NCI-H446 (cell line): Measurements from ENCODE around the gene KIAA1217.

Experiments used
- DNase-seq, 2 experiments: peaks; one replicate each; lab custom pipeline; 2025; lab: John Stamatoyannopoulos, UW

KIAA1217 gene

GRCh38 chr10:24406809-24407483, 198.0 kb downstream of the KIAA1217 start:
- DNase-seq, result no peak

DNA sequence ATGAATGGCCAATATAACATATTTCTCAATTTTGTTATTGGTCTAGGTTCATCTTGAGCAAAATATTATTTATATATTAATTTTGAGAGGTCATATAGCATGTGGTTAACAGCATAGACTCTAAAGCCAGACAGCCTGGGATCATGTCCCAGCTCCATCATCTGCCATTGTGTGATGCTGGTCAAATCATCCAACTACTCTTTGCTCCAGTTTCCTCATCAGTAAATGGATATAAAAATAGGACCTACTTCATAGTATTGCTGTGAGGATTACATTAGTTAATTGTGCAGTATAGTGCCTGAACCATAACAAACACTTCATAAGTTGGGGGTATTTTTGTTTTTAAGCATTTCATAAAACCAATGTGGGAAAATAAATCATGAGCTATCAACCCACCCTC, 199.0 kb downstream of the KIAA1217 start:
- DNase-seq, result no peak

DNA sequence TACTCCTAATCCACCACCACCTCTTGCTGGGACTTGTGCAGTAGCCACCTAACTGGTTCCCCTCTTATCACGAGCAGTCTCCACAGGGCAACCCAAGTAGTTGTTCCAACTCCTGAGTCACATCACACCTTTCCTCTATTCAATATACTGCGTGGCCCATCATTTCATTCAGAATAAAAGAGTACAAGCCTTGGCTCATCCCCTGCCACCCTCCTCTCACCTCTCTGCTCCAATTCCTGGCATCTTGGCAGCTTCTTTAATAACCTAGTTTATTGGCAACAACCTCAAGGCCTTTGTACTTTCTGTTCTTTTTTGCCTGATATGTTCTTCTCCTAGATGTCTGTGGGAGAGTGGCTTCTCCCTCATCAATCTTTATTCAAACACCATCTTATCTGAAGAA, 199.4 kb downstream of the KIAA1217 start:
- DNase-seq, result no peak

- DNase-seq, result no peak
Observed at GRCh38 chr10:24414597-24414996, 205.7 kb downstream of the KIAA1217 start.

DNA sequence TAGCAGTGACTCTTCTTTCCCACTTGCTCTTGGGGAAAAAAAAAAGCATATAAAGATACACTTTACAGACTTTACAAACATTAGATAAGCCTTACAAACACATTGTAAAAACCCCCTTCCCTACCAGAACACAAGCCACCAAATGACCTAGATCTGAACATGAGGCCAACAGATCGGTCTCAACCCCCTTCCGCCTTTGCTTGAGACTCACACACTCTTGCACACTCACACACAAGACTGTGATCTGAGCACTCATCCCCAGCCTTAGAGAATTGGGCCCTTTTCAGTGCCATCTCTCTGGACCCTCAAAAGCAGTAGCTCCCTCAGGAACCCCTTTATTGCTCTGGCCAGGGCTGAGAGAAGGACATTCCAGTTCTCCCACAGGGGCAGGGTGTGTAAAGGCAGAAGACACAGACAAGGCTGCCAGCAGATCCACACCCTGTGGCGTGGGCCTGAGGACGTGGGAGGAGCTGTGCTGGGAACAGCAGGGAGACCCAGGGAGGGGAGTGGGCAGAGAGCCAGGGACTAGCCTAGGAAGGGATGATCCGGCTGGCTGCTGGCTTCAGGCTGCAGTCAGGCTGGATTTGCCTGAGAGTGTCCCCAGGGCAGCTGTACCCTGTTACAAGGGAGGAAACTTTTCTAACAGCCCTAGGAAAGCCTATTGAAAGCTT, 206.7 kb downstream of the KIAA1217 start:
- no peak for DNase-seq

DNA sequence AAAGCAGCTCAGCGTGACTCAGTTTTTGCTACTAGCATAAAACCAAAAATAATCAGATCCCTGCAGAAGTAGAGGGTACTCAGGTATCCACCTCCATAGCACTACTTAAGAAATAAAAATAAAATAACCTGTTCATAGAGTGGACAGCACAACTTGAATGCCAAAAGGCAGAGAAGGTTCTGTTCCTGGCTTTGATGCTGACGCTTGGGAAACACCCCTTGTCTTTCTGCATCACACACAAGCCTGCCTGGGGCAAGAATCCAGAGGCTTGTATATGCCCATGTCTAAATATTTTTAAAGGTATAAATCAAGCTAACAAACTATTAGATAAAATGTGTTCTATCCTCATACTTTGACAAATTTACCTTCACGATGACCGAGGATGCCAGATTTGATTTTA, 207.3 kb downstream of the KIAA1217 start:
- no peak for DNase-seq

DNA sequence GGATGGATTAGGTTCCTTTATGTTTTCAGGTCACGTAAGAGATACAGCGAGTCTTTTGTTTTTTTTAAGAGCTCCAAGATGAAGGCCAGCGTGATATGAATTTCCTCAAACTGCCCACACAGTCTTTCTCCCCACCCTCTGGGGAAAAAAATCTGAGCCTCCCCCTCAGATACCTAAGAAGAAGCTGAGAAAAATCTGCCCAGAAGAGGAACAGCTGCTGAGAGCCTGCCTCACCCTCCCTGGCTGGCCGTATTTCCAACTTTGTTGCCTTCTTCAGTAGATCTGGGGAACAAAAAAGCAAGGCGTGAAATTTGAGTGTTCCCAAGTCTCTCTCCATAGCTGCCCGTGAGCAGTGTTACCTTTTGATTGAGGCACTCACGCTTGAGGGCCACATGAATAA, 208.1 kb downstream of the KIAA1217 start:
- DNase-seq, result no peak

DNA sequence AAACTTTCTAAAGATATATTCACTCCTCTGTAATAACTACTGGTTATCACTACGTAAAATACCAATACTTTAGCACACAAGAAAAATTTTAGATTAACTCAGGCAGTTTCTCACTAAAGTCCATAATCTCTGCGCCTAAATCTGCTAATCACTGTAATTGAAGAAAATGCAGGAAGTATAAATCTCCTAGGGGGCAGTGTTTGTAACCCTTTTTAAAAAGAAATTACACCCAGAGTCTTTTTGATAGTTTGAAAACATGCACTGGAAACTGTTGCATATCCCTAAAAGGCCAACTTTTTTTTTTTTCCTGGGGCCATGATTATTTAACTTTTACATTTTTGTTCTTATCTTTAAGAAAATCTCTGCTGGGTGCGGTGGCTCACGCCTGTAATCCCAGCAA, 209.6 kb downstream of the KIAA1217 start:
- no peak for DNase-seq

- DNase-seq, result no peak
Observed at GRCh38 chr10:24419066-24419465, 210.1 kb downstream of the KIAA1217 start.

DNA sequence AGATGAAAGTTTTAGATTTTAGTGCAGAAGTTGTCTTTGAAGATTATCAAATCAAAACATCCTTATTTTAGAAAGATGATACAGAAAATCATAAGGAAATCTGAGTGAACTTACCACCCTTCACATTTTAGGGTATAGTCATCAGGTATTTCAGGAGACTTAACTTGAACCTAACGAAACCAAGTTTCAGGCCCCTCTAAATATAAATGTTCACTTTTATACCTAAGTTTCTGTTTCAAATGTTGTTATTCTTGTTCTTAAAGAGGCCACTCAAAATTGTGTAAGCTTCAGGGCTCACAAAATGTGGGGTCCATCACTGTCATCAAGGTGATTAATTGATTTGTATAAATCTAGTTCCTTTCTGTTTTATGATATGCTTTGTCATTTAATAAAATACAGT, 216.2 kb downstream of the KIAA1217 start:
- DNase-seq, result no peak

- DNase-seq, result no peak
Observed at GRCh38 chr10:24427678-24428409, 218.9 kb downstream of the KIAA1217 start.

DNA sequence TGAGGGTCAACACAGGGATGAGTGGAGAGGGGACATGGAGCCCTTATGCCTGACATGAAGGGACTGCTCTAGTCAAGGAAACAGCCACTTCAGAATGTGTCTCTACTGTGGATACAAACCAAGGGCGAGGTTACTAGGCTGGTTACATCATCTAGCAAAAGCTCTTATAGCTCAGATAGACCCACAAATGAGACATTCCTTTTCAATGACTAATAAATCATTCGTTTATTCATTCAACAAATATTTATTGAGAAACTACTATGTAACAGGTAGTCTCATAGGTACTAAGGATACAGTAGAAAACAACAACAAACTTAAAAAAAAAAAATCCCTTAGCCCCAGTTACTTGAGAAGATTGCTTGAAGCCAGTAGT, 219.5 kb downstream of the KIAA1217 start:
- DNase-seq, result no peak

DNA sequence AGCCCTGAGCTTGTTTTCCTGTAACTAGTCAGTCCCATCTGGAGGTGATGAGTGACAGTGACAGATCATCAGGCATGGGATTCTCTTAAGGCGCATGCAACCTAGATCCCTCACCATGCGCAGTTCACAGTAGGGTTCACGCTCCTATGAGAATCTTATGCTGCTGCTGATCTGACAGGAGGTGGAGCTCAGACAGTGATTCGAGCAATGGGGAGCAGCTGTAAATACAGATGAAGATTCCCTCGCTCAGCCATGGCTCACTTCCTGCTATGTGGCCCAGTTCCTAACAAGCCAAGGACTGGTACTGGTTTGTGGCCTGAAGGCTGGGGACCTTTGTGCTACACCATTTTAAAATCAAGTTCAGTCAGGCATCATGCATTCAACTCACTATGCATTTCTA, 221.7 kb downstream of the KIAA1217 start:
- no peak for DNase-seq

GRCh38 chr10:24432478-24433416, 223.8 kb downstream of the KIAA1217 start:
- no peak for DNase-seq

- DNase-seq, result no peak
Observed at GRCh38 chr10:24433705-24434104, 224.8 kb downstream of the KIAA1217 start.

GRCh38 chr10:24434961-24435360, 226.0 kb downstream of the KIAA1217 start:
- DNase-seq, result no peak

DNA sequence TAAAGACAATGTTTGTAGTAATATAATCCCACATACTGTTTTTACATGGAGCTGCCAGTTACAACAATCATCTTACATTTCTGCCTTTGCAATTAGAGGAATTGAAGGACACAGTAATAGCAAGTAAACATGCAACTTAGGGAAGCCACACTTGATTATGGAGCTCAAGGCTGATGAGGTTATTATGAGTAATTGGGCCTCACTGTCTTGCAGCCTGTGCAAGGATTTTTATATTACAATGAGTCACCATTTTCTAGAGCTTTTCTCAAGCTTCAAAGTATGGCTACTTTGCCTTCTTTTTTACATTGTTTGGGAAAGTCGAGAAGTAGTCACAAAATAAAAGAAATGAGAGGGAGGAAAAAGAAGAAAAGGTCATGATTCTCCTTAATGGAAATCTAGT, 226.4 kb downstream of the KIAA1217 start:
- DNase-seq, result no peak

DNA sequence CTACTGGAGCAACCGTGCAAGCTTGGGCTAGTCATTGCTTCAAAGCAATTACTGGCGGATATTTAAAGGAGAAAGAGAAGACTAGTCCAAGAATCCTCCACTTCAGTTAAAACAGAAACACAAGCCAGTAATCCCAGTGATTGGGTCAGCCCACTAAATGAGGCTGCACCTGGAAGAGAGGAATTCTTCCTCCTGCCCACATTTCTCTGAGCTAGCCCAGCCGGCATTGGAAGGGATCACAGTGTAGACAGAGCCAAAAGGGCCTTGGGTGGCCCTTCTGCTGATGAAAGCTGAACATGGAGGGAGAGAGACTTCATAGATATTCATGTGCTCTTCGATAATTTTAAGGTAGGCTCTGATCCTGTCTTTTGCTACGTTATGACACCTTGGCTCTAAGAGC, 228.4 kb downstream of the KIAA1217 start:
- DNase-seq, result no peak

GRCh38 chr10:24438800-24439199, 229.9 kb downstream of the KIAA1217 start:
- no peak for DNase-seq

DNA sequence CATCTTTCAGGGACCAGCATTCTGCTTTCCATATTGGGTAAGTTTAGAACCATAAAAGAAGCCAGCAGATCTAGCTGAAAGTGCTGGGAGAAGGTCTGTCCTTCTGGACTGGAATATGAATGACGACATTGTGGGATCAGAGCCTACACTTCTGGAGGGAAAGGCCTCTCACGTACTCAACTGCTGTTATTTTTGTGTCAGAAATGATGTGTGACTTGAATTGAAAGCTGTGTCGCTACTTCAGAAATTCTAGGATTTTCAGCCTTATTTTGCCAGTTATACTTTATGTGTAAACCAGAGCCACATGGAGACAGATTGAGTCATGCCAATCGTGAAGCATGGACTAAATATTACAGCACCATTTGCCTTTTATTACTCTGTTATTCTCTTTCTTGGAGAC, 231.0 kb downstream of the KIAA1217 start:
- DNase-seq, result no peak

DNA sequence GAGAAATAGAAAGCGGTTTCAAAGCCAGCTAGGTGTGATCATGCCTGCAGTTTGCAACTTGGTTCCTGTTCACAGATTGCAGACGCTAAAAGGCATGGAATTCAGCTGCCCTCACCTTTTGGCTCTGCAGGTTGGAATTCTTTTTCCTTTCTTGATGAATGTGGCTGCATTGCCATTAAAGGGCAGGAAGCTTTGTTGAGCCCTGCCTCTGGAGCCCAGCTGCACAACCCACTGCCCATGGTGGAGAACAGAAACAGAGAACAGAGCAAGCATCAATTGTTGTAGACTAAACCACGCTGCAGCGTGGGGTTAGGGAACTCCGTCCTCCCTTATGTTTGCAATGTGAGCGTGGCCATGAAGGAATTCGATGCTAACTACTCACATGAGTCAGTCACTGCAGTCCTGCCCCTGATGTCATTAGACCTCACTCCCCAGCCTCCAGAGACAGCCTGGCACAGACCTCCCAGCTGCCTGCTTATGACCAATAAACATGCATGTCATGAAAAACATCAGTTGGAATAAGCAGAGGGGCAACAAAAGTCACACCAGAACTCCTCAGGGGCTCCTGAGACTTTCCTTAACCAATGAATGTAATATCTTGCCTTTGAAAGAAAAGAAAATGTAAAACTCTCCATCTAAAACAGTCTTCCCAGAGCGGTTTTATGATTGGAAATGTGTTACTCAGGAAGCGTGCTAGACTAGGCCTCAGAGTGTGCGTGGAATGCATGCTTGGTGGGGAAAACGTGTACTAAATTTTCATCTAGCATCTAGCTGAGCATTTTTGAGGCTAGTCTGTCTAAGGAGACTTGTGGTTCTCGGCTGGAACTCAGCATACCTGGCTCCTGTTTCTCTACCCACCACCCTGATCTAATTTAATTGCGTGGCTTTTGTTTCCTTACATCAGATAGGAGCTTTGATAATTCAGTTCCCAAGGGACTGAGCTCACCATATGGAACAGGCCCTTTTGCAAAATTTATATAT, 232.2 kb downstream of the KIAA1217 start:
- no peak for DNase-seq
